GM23248 (cell line): ENCODE data around the gene HDAC7.

ENCODE experiments used
- EZH2 ChIP-seq: fragments of 200-600 bp; sonication (generic); IDR thresholded peaks from 2 replicates; pipeline ENCODE4 v1.6.1; 2018; ENCODE audit warnings: antibody characterized with exemption, mild to moderate bottlenecking; ENCODE audit not compliant: insufficient read depth, poor library complexity, severe bottlenecking
- EZH2phosphoT487 ChIP-seq: fragments of 200-600 bp; sonication (generic); IDR thresholded peaks from 2 replicates; pipeline ENCODE4 v1.6.1; 2018; ENCODE audit warnings: antibody characterized with exemption, moderate library complexity, mild to moderate bottlenecking, low read depth; ENCODE audit not compliant: insufficient read depth

DNA sequence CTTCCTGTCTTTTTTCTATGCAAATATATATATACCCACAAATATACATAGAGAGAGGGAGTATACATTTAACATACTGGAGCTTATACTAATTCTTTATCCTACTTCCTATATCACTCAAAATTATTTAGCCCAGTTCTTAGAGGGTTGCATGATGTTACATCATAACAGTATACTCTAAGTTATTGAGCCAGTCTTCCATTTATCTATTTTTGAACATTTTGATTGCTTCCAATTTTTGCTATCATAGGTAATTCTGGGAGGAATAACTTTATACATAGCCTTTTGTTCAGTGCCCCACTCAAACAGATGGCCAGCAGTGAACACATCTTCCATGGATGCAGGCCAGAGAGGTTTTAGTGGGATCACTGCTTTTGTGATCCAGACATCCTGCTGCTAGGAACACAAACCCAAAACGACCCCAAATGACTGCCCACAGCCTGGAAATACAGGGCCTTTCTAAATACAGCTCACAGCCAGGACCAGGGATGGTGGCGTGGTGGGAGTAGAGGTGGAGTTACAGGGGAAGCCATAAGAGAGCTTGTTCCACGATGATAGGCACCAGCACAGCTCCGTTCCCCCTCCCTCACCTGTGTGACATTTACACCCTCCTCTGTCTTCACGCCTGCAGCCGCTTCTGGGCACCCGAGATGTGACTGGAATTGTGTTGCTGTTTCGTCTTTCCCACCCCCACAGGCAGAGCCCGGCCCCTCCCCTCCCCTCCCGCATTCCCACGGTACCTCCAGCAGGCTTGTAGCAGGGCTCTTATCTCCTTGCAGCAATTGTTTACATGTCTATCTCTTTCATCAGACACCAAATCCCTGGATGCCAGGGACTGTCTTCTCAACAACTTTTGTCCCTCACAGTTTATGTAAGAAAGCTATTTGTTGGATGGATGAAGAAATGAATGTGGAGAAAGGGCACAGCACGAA is 30.7 kb upstream of the HDAC7 start:
- no peak for TF ChIP-seq EZH2
- TF ChIP-seq EZH2phosphoT487: no peak
